ENCODE measurements around the gene ZNF248. TPM values are rescaled to one million over a fixed set of nuclear protein-coding genes. Genes with fewer than 3 reads are reported as not detected.

The ZNF248 gene
- total RNA-seq, 2 experiments from 2014 or later = 13.4 to 16.0 TPM

DNA sequence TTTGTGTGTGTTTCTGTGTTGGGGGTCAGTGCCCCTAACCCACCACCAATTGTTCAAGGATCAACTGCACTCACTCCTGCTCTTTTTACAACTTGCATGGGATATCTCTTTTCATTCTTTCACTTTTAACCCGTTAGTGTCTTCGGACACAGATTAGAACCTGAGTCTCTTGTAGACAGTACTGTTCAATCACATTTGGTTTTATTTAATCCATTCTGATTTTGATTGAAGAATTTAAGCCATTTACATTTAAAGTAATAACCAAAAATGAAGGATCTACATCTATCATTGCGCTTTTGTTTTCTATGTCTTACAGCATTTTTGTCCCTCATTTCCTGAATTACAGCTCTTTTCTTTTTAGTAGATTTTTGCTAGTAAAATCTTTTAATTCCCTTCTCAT lies 43.6 kb downstream of the ZNF248 start:
- intact Hi-C loops (cut with micrococcal nuclease; ENCODE audit: unreplicated experiment) = no loop called here
- TF ChIP-seq EZH2phosphoT487 (IDR thresholded peaks at IDR 0.05; ENCODE audit: borderline replicate concordance, low read depth, low read length) = no peak
- TF ChIP-seq, protein P1, sequence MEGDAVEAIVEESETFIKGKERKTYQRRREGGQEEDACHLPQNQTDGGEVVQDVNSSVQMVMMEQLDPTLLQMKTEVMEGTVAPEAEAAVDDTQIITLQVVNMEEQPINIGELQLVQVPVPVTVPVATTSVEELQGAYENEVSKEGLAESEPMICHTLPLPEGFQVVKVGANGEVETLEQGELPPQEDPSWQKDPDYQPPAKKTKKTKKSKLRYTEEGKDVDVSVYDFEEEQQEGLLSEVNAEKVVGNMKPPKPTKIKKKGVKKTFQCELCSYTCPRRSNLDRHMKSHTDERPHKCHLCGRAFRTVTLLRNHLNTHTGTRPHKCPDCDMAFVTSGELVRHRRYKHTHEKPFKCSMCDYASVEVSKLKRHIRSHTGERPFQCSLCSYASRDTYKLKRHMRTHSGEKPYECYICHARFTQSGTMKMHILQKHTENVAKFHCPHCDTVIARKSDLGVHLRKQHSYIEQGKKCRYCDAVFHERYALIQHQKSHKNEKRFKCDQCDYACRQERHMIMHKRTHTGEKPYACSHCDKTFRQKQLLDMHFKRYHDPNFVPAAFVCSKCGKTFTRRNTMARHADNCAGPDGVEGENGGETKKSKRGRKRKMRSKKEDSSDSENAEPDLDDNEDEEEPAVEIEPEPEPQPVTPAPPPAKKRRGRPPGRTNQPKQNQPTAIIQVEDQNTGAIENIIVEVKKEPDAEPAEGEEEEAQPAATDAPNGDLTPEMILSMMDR (conservative IDR thresholded peaks at IDR 0.05; ENCODE audit: low read length) = no peak
- no peak overlapping the region for H2AFZ ChIP-seq (ENCODE audit: low read length)
- H3K4me3 ChIP-seq (ENCODE audit: low read depth, low read length, poor library complexity, severe bottlenecking) = no peak overlapping the region
- H3K9me2 ChIP-seq (ENCODE audit: insufficient read depth, low read length) = no peaks in the 10 kb centered on the region
- ChIA-PET CTCF (ENCODE audit: unreplicated experiment) (no interaction called here), POLR2A (interaction anchor here (0.6 kb wide), 3 partner anchors 69 to 794 kb away, joined by 3 to 4 read pairs (median 3); no protein-coding TSS in a partner anchor)
- 0 out of 2 replicates have a peak, but pooled peaks cover 5% of the 10 kb centered on the region for H3K9me3 ChIP-seq (ENCODE audit: low read length)
- no peak overlapping the region for H3K27ac ChIP-seq (ENCODE audit: low read depth, low read length, poor library complexity, severe bottlenecking)
- no peaks in the 10 kb centered on the region for H4K20me1 ChIP-seq (ENCODE audit: insufficient read depth, low read length)
- no TSS peak for BruUV-seq (replicated peaks)
- DNase-seq (ENCODE audit: low spot score) = no peak
- no peaks in the 10 kb centered on the region for H3K4me1 ChIP-seq (ENCODE audit: insufficient read depth, low read length, poor library complexity, severe bottlenecking)
- H3K36me3 ChIP-seq (ENCODE audit: insufficient read depth, low read length) = no peaks in the 10 kb centered on the region
- H3K79me2 ChIP-seq (ENCODE audit: insufficient read depth, low read depth, low read length) = no peaks in the 10 kb centered on the region
- no peak overlapping the region for H3K4me2 ChIP-seq (ENCODE audit: low read length)

DNA sequence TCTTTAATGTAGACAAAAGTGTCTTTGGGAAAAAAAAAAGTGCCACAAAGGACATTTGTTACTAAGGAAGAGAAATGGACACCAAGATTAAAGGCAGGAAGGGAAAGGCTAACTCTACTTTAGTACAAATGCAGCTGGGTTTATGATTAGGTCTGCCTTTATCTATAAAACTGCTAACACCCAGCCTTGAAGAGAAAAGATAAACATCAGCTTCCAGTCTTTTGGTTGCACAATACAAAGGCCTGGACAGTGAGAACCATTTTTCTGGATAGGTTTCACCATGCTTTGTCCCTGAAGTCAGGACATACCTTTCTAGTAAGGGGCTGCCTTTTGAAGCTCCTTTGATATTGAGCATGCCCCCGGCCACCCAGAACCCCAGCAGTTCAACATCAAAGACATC lies 45.1 kb downstream of the ZNF248 start:
- Histone ChIP-seq H3K4me1 (ENCODE audit: insufficient read depth, low read length, poor library complexity, severe bottlenecking) (no peaks in the 10 kb centered on the region), H3K79me2 (ENCODE audit: insufficient read depth, low read depth, low read length) (no peaks in the 10 kb centered on the region), H3K36me3 (ENCODE audit: insufficient read depth, low read length) (no peaks in the 10 kb centered on the region), H3K4me3 (ENCODE audit: low read depth, low read length, poor library complexity, severe bottlenecking) (no peak overlapping the region), H2AFZ (ENCODE audit: low read length) (no peak overlapping the region), H3K9me2 (ENCODE audit: insufficient read depth, low read length) (no peaks in the 10 kb centered on the region), H3K4me2 (ENCODE audit: low read length) (no peak overlapping the region), H3K9me3 (ENCODE audit: low read length) (0 out of 2 replicates have a peak, but pooled peaks cover 5% of the 10 kb centered on the region), H4K20me1 (ENCODE audit: insufficient read depth, low read length) (no peaks in the 10 kb centered on the region), H3K27ac (ENCODE audit: low read depth, low read length, poor library complexity, severe bottlenecking) (no peak overlapping the region)
- no TSS peak for BruUV-seq (replicated peaks)
- POLR2A ChIA-PET = no interaction called here
- intact Hi-C loops (cut with micrococcal nuclease; ENCODE audit: unreplicated experiment) = no loop called here
- no peak for DNase-seq (ENCODE audit: low spot score)
- no peak for TF ChIP-seq EZH2phosphoT487 (IDR thresholded peaks at IDR 0.05; ENCODE audit: borderline replicate concordance, low read depth, low read length)
- CTCF ChIA-PET (ENCODE audit: unreplicated experiment) = no interaction called here

DNA sequence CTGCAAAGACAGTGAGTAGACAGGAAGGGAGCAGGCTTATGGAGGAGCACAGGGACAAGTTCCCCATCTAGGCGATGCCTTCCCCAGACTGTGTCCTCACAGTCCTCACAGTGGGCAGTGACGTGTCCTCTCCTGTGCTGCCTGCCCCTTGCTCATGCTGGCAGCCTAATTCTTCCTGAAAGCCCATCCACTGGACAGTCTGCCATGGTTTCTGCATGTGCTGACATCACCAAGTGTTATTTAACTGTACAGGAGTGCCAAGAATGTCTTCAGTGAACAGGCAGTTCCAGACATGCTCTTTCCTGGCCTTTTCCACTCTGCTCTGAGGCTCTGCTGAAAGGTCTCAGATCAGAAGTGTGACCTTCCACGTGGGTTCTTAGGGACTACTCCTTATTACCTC lies 54.1 kb downstream of the ZNF248 start:
- no peaks in the 10 kb centered on the region for H3K9me2 ChIP-seq (ENCODE audit: insufficient read depth, low read length)
- intact Hi-C loops (cut with micrococcal nuclease; ENCODE audit: unreplicated experiment) = no loop called here
- no peak for TF ChIP-seq EZH2phosphoT487 (IDR thresholded peaks at IDR 0.05; ENCODE audit: borderline replicate concordance, low read depth, low read length)
- TF ChIP-seq, protein P1 (conservative IDR thresholded peaks at IDR 0.05; ENCODE audit: low read length) = no peak
- H2AFZ ChIP-seq (ENCODE audit: low read length) = no peak overlapping the region
- no peak overlapping the region for H3K4me3 ChIP-seq (ENCODE audit: low read depth, low read length, poor library complexity, severe bottlenecking)
- POLR2A ChIA-PET = no interaction called here
- BruUV-seq (replicated peaks) = no TSS peak
- H3K27ac ChIP-seq (ENCODE audit: low read depth, low read length, poor library complexity, severe bottlenecking) = no peak overlapping the region
- CTCF ChIA-PET (ENCODE audit: unreplicated experiment) = no interaction called here
- no peak for DNase-seq (ENCODE audit: low spot score)
- no peaks in the 10 kb centered on the region for H3K36me3 ChIP-seq (ENCODE audit: insufficient read depth, low read length)
- no peaks in the 10 kb centered on the region for H4K20me1 ChIP-seq (ENCODE audit: insufficient read depth, low read length)
- no peaks in the 10 kb centered on the region for H3K9me3 ChIP-seq (ENCODE audit: low read length)
- no peaks in the 10 kb centered on the region for H3K79me2 ChIP-seq (ENCODE audit: insufficient read depth, low read depth, low read length)
- H3K4me2 ChIP-seq (ENCODE audit: low read length) = no peak overlapping the region
- no peaks in the 10 kb centered on the region for H3K4me1 ChIP-seq (ENCODE audit: insufficient read depth, low read length, poor library complexity, severe bottlenecking)

All from OCI-LY7 (cell line).